ENCODE measurements around the gene ZSCAN18. TPM values are rescaled to one million over a fixed set of nuclear protein-coding genes. Genes with fewer than 3 reads are reported as not detected.

ZSCAN18 gene
- total and polyA plus RNA-seq, 9 of the 15 experiments (the other 6 are each of a cell fraction or from before 2014, with no cell fraction given) = 0.07 to 1.9 (median 0.31) TPM; not detected in 1

DNA sequence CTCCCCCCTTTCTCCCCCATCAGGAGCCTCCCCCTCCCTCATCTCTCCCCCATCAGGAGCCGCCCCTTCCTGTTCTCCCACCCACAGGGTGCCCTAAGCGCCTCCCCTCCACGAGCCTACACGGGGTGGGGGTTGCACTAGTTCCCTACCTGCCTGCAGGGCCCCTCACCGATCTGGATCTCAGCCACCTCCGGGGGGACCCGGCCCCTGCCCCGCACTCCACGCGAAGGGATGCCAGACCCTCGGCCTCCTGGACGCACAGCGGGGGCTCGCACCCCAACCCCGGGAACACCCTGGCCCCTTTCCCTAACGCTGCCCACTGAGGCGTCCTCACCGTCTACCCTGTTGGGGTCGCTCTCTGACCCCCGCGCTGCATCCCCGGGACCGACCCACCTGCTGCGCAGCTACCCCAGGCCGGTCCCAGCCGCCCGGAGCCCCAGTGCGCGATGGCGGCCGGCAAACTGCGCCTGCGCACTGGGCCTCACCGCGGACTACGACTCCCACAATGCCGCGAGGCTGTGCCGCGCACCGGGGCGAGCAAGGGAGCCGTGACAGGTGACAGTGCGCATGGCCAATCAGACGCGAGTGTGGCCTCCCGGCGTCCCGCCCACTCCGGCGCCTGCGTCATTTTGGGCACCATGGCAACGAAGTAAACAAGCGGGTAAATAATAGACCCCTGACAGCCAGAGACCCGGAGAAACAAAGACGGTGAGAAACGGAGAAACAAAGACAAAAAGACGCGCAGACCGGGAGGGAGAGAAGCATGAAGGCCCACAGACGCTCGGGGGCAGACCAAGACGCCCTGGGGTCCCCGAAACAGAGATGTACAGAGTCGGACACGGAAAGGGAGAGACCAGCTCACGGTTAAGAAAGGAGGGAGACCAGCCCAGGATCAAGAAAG, at the start of gene ZSCAN18 (continued):
- TF ChIP-seq MEIS2 (IDR thresholded peaks at IDR 0.05; ENCODE audit: partially characterized antibody) = peak; percentile 69
- TF ChIP-seq ATF1 (CRISPR knock-in tag; IDR thresholded peaks at IDR 0.05) = no peak
- peak; percentile 76 for TF ChIP-seq ATF1 (tag; IDR thresholded peaks at IDR 0.05)
- TF ChIP-seq SP2 (IDR thresholded peaks at IDR 0.05; ENCODE audit: extremely low read depth, low read depth, low read length, poor library complexity, severe bottlenecking) = peak; percentile 32
- TF ChIP-seq RB1 (IDR thresholded peaks at IDR 0.05; ENCODE audit: low read depth) = no peak
- TF ChIP-seq, protein P1, sequence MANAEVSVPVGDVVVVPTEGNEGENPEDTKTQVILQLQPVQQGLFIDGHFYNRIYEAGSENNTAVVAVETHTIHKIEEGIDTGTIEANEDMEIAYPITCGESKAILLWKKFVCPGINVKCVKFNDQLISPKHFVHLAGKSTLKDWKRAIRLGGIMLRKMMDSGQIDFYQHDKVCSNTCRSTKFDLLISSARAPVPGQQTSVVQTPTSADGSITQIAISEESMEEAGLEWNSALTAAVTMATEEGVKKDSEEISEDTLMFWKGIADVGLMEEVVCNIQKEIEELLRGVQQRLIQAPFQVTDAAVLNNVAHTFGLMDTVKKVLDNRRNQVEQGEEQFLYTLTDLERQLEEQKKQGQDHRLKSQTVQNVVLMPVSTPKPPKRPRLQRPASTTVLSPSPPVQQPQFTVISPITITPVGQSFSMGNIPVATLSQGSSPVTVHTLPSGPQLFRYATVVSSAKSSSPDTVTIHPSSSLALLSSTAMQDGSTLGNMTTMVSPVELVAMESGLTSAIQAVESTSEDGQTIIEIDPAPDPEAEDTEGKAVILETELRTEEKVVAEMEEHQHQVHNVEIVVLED (CRISPR knock-in tag; IDR thresholded peaks at IDR 0.05) = peak; percentile 88
- TF ChIP-seq TEAD4 (IDR thresholded peaks at IDR 0.05; ENCODE audit: low read length) = no peak
- no peak for TF ChIP-seq TEAD4 (CRISPR knock-in tag; IDR thresholded peaks at IDR 0.05; ENCODE audit: borderline replicate concordance)
- no peak for TF ChIP-seq LEF1 (IDR thresholded peaks at IDR 0.05)
- TF ChIP-seq ZNF507 (tag; conservative IDR thresholded peaks at IDR 0.05) = no peak
- no peak for TF ChIP-seq DMBX1 (CRISPR knock-in tag; IDR thresholded peaks at IDR 0.05; ENCODE audit: borderline replicate concordance)
- TF ChIP-seq NRF1 (conservative IDR thresholded peaks at IDR 0.05 in 1 of 2, IDR thresholded peaks at IDR 0.05 in 1 of 2) = peak; percentile 89 to 91
- peak; percentile 71 for TF ChIP-seq CREM (IDR thresholded peaks at IDR 0.05; ENCODE audit: low read depth)
- TF ChIP-seq NR2C2 (CRISPR knock-in tag; IDR thresholded peaks at IDR 0.05) = no peak
- peak; percentile 47; the same call in 1 of the 2 replicates for TF ChIP-seq NR2C2 (tag; IDR thresholded peaks at IDR 0.05)
- TF ChIP-seq BRD4 (IDR thresholded peaks at IDR 0.05) = no peak
- TF ChIP-seq BRD9 (IDR thresholded peaks at IDR 0.05; ENCODE audit: low read depth, partially characterized antibody) = no peak
- no peak for TF ChIP-seq ZNF79 (CRISPR knock-in tag; IDR thresholded peaks at IDR 0.05; ENCODE audit: low read depth)
- TF ChIP-seq KLF16 (IDR thresholded peaks at IDR 0.05) = 0 out of 2 replicates have a peak, but pooled peaks have one; percentile 17
- TF ChIP-seq MAFG (tag; conservative IDR thresholded peaks at IDR 0.05) = no peak
- peak; percentile 49 for TF ChIP-seq PHF8 (IDR thresholded peaks at IDR 0.05; ENCODE audit: borderline replicate concordance, low read length)
- TF ChIP-seq, protein P2, sequence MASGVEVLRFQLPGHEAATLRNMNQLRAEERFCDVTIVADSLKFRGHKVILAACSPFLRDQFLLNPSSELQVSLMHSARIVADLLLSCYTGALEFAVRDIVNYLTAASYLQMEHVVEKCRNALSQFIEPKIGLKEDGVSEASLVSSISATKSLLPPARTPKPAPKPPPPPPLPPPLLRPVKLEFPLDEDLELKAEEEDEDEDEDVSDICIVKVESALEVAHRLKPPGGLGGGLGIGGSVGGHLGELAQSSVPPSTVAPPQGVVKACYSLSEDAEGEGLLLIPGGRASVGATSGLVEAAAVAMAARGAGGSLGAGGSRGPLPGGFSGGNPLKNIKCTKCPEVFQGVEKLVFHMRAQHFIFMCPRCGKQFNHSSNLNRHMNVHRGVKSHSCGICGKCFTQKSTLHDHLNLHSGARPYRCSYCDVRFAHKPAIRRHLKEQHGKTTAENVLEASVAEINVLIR (CRISPR knock-in tag; IDR thresholded peaks at IDR 0.05) = peak; percentile 76
- TF ChIP-seq EGR1 (conservative IDR thresholded peaks at IDR 0.05) = peak; percentile 76; the same call in 1 of the 2 replicates
- peak; percentile 28 to 75 (median 44) for TF ChIP-seq YY1 (IDR thresholded peaks at IDR 0.05; ENCODE audit: borderline replicate concordance in 1 of 3, control insufficient read depth in 1 of 3, extremely low read depth in 1 of 3, insufficient read depth in 3 of 3, insufficient read length in 1 of 3, insufficient replicate concordance in 2 of 3, low read depth in 1 of 3, low read length in 2 of 3)
- no peak for TF ChIP-seq JUNB (CRISPR knock-in tag; conservative IDR thresholded peaks at IDR 0.05)
- TF ChIP-seq BHLHE40 (IDR thresholded peaks at IDR 0.05; ENCODE audit: low read length) = no peak
- peak; percentile 68 for TF ChIP-seq POLR2G (IDR thresholded peaks at IDR 0.05; ENCODE audit: low read depth, low read length)
- no peak for TF ChIP-seq ZNF12 (CRISPR knock-in tag; IDR thresholded peaks at IDR 0.05)
